ENCODE results near the gene GOLT1A. TPM values are rescaled to one million over a fixed set of nuclear protein-coding genes. Genes with fewer than 3 reads are reported as not detected.

The GOLT1A gene
- total and polyA plus RNA-seq, 2 of the 8 experiments (the other 6 are each of a cell fraction or from before 2014, with no cell fraction given): 7.5 to 8.5 TPM

DNA sequence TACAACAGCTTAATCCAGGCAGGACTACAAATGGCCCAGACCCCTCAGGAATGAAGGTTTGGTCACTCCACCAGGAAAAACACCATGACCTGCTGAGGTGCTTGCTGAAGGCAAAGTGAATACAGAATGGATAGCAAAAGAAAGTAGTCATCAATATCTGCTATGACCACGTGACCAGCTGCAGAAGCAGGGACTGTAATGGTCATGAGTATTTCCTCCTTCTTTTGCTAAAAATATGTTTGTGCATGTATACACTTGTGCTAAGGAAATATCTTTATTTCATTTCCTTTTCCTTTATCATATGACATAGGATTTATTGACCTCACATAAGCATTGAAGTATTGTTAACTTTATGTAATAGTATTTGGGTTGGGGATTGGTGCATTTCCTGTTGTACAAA is 26.4 kb upstream of the GOLT1A start:
- H3K79me1 ChIP-seq (ENCODE audit: low read depth, low read length): no peaks in the 10 kb centered on the region
- no peak overlapping the region for H2BK15ac ChIP-seq (ENCODE audit: low read length)
- no peak overlapping the region for H3K56ac ChIP-seq (replicated peaks; ENCODE audit: insufficient read length, low read depth, low read length)
- no peaks in the 10 kb centered on the region for H3K9me3 ChIP-seq (ENCODE audit: insufficient read depth in 2 of 2, low read depth in 1 of 2, low read length in 1 of 2)
- H3K23me2 ChIP-seq (ENCODE audit: low read depth, low read length): no peaks in the 10 kb centered on the region
- POLR2A ChIA-PET (ENCODE audit: partially characterized antibody): no interaction called here
- no peak overlapping the region for H2BK20ac ChIP-seq (ENCODE audit: low read length)
- 82% methylated on average over 1 of the region's 1 CpG; no CpG with 5 or more reads in 1 of the 2 experiments for WGBS, 2 experiments (ENCODE audit: extremely low coverage in 1 of 2, insufficient coverage in 1 of 2, insufficient read length in 1 of 2, insufficient replicate concordance in 2 of 2, low coverage in 1 of 2, low lambda C conversion rate in 2 of 2, missing lambda C conversion rate in 1 of 2)
- DNase-seq (ENCODE audit: low read depth in 1 of 2, low spot score in 2 of 2): no peak
- H3K4me2 ChIP-seq (ENCODE audit: insufficient read depth in 1 of 2, low read depth in 2 of 2, low read length in 2 of 2): no peak overlapping the region
- no peaks in the 10 kb centered on the region for H3K4me1 ChIP-seq (replicated peaks in 1 of 4; ENCODE audit: control insufficient read depth in 3 of 4, insufficient read depth in 4 of 4, low read length in 3 of 4)
- H2BK12ac ChIP-seq (ENCODE audit: low read depth, low read length): no peak overlapping the region
- peaks cover 0 to 4% (median 0%) of the 10 kb centered on the region in 4 experiments; a peak in 1 of 8 replicates for H3K36me3 ChIP-seq (ENCODE audit: control insufficient read depth in 2 of 4, insufficient read depth in 4 of 4, low read length in 3 of 4)
- no peak overlapping the region for H2AFZ ChIP-seq (ENCODE audit: low read length)
- CTCF ChIA-PET (ENCODE audit: partially characterized antibody): interaction anchor here (0.8 to 5.3 kb wide), 2 partner anchors 9 to 122 kb away, joined by 3 to 43 read pairs; no protein-coding TSS in a partner anchor
- H3K14ac ChIP-seq (ENCODE audit: insufficient read length): no peak overlapping the region
- no peak overlapping the region for H2BK5ac ChIP-seq (ENCODE audit: low read depth, low read length)
- H4K91ac ChIP-seq (replicated peaks; ENCODE audit: insufficient read length, low read length): no peak overlapping the region
- H3K4me3 ChIP-seq (ENCODE audit: extremely low read depth in 1 of 4, insufficient read depth in 2 of 4, low read depth in 3 of 4, low read length in 4 of 4): no peak overlapping the region
- no peak overlapping the region for H4K5ac ChIP-seq (ENCODE audit: insufficient read length, low read depth, low read length)
- H3K27me3 ChIP-seq (replicated peaks in 1 of 4; ENCODE audit: control insufficient read depth in 3 of 4, extremely low read depth in 1 of 4, insufficient read depth in 3 of 4, low read length in 3 of 4): no peaks in the 10 kb centered on the region
- H3K79me2 ChIP-seq (ENCODE audit: control insufficient read depth in 1 of 2, insufficient read depth in 2 of 2, low read length in 2 of 2): no peaks in the 10 kb centered on the region
- H4K20me1 ChIP-seq (replicated peaks in 1 of 2; ENCODE audit: control insufficient read depth in 1 of 2, insufficient read depth in 2 of 2, low read length in 2 of 2): no peaks in the 10 kb centered on the region
- no peak overlapping the region for H3K18ac ChIP-seq (ENCODE audit: extremely low read depth, low read length)
- no peak overlapping the region for H3K4ac ChIP-seq (replicated peaks; ENCODE audit: insufficient read length, low read depth, low read length)
- no peak overlapping the region for H2BK120ac ChIP-seq (replicated peaks; ENCODE audit: low read depth, low read length)
- FAIRE-seq: no peak
- H3K23ac ChIP-seq (ENCODE audit: insufficient read length): no peak overlapping the region
- no peak overlapping the region for H3K27ac ChIP-seq (ENCODE audit: low read depth, low read length)
- no peak overlapping the region for H4K8ac ChIP-seq (ENCODE audit: extremely low read depth, insufficient read depth, low read length)
- no peak overlapping the region for H2AK5ac ChIP-seq (ENCODE audit: low read depth, low read length)
- H3K9ac ChIP-seq (replicated peaks in 1 of 4; ENCODE audit: extremely low read depth in 1 of 4, low read depth in 3 of 4, low read length in 3 of 4): no peak overlapping the region
- TF ChIP-seq, protein P1, sequence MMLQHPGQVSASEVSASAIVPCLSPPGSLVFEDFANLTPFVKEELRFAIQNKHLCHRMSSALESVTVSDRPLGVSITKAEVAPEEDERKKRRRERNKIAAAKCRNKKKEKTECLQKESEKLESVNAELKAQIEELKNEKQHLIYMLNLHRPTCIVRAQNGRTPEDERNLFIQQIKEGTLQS (IDR thresholded peaks at IDR 0.05; ENCODE audit: insufficient read depth, low read depth, low read length): no peak
- TF ChIP-seq TBP (IDR thresholded peaks at IDR 0.05; ENCODE audit: low read depth, low read length) (no peak), BACH1 (IDR thresholded peaks at IDR 0.05; ENCODE audit: low read length) (no peak), SP2 (IDR thresholded peaks at IDR 0.05; ENCODE audit: low read length) (no peak), POLR2AphosphoS5 (IDR thresholded peaks at IDR 0.05; ENCODE audit: low read depth, low read length) (no peak), SAP30 (IDR thresholded peaks at IDR 0.05; ENCODE audit: insufficient read depth, insufficient replicate concordance, low read length) (no peak), POLR2A (IDR thresholded peaks at IDR 0.05; ENCODE audit: control extremely low read depth in 1 of 2, low read depth in 2 of 2, low read length in 2 of 2) (no peak), HDAC2 (IDR thresholded peaks at IDR 0.05; ENCODE audit: borderline replicate concordance in 1 of 2, low read depth in 2 of 2, low read length in 2 of 2) (no peak)
- TF ChIP-seq, protein P2, sequence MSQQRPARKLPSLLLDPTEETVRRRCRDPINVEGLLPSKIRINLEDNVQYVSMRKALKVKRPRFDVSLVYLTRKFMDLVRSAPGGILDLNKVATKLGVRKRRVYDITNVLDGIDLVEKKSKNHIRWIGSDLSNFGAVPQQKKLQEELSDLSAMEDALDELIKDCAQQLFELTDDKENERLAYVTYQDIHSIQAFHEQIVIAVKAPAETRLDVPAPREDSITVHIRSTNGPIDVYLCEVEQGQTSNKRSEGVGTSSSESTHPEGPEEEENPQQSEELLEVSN (IDR thresholded peaks at IDR 0.05): no peak
- TF ChIP-seq, protein P3, sequence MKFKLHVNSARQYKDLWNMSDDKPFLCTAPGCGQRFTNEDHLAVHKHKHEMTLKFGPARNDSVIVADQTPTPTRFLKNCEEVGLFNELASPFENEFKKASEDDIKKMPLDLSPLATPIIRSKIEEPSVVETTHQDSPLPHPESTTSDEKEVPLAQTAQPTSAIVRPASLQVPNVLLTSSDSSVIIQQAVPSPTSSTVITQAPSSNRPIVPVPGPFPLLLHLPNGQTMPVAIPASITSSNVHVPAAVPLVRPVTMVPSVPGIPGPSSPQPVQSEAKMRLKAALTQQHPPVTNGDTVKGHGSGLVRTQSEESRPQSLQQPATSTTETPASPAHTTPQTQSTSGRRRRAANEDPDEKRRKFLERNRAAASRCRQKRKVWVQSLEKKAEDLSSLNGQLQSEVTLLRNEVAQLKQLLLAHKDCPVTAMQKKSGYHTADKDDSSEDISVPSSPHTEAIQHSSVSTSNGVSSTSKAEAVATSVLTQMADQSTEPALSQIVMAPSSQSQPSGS (IDR thresholded peaks at IDR 0.05; ENCODE audit: low read length): no peak
